Testis (tissue), 2 donors: ENCODE data around the gene KIF4B.

Source experiments
- POLR2A ChIP-seq: fragments of 450-650 bp; IDR thresholded peaks from one replicate; pipeline ENCODE4 v1.6.1; 2017; ENCODE audit warnings: antibody characterized with exemption, mild to moderate bottlenecking, moderate library complexity
- TF ChIP-seq, protein P1 (sequence below), 3 experiments: fragments of 450-650 bp in 2 of 3; fragments of 200-600 bp in 1 of 3; sonication (generic) in 1 of 3; IDR thresholded peaks; one replicate each; pipeline ENCODE4 v1.5.1; 2016 to 2019; ENCODE audit warnings: antibody characterized with exemption in 3 of 3, mild to moderate bottlenecking in 2 of 3, moderate library complexity in 1 of 3

- TF ChIP-seq, protein P1, sequence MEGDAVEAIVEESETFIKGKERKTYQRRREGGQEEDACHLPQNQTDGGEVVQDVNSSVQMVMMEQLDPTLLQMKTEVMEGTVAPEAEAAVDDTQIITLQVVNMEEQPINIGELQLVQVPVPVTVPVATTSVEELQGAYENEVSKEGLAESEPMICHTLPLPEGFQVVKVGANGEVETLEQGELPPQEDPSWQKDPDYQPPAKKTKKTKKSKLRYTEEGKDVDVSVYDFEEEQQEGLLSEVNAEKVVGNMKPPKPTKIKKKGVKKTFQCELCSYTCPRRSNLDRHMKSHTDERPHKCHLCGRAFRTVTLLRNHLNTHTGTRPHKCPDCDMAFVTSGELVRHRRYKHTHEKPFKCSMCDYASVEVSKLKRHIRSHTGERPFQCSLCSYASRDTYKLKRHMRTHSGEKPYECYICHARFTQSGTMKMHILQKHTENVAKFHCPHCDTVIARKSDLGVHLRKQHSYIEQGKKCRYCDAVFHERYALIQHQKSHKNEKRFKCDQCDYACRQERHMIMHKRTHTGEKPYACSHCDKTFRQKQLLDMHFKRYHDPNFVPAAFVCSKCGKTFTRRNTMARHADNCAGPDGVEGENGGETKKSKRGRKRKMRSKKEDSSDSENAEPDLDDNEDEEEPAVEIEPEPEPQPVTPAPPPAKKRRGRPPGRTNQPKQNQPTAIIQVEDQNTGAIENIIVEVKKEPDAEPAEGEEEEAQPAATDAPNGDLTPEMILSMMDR (IDR thresholded peaks at IDR 0.05): no peak
- TF ChIP-seq POLR2A: no peak
Measured at GRCh38 chr5:155015239-155015638, 1.7 kb downstream of the KIF4B start.
